Subcutaneous abdominal adipose tissue (tissue), 5 donors: ENCODE measurements around the gene SFI1.
A peak's percentile ranks its signal among the peaks of the same experiment; 100 is the strongest.
"Not testable (repeated sequence)": the region's sequence is repeated elsewhere in the genome, so short reads cannot be mapped to it uniquely, and the experiment has no call there.

Experiments used
- H3K27ac ChIP-seq: one replicate; pipeline ENCODE4 v1.7.0; 2013; ENCODE audit warnings: low read depth, mild to moderate bottlenecking, inconsistent platforms, low read length, moderate library complexity
- H3K27me3 ChIP-seq, 5 donors: one replicate each; pipeline ENCODE4 v1.7.0; 2013; ENCODE audit warnings: low read length in 5 of 5, inconsistent platforms in 1 of 5; ENCODE audit not compliant: control insufficient read depth in 5 of 5, insufficient read depth in 4 of 5
- H3K36me3 ChIP-seq, 5 donors: one replicate each; pipeline ENCODE4 v1.7.0; 2013; ENCODE audit warnings: low read length in 5 of 5; ENCODE audit not compliant: control insufficient read depth in 5 of 5, insufficient read depth in 5 of 5
- H3K4me1 ChIP-seq, 5 donors: one replicate each; pipeline ENCODE4 v1.7.0; 2013; ENCODE audit warnings: low read length in 5 of 5, mild to moderate bottlenecking in 3 of 5, moderate library complexity in 1 of 5; ENCODE audit not compliant: control insufficient read depth in 5 of 5, insufficient read depth in 5 of 5
- H3K4me3 ChIP-seq, 5 donors: one replicate each; pipeline ENCODE4 v1.7.0; 2013; ENCODE audit warnings: low read length in 5 of 5, low read depth in 1 of 5
- H3K9ac ChIP-seq, 5 donors: one replicate each; pipeline ENCODE4 v1.7.0; 2013; ENCODE audit warnings: low read length in 5 of 5, mild to moderate bottlenecking in 4 of 5, moderate library complexity in 3 of 5
- H3K9me3 ChIP-seq, 5 donors: one replicate each; pipeline ENCODE4 v1.7.0; 2013; ENCODE audit warnings: low read length in 5 of 5; ENCODE audit not compliant: control insufficient read depth in 5 of 5
- donor health status: healthy.
- donor health status: healthy.
- donor health status: healthy.
- donor health status: healthy.
- donor health status: healthy.

SFI1 gene

GRCh38 chr22:31652911-31653684, 156.8 kb downstream of the SFI1 start:
- Histone ChIP-seq H3K27ac (no peak overlapping the region), H3K9me3 (no peaks in the 10 kb centered on the region), H3K9ac (no peak overlapping the region), H3K27me3 (no peaks in the 10 kb centered on the region), H3K36me3 (peaks cover 0 to 16% (median 2%) of the 10 kb centered on the region in 5 donors), H3K4me3 (no peak overlapping the region), H3K4me1 (peaks cover 0 to 22% (median 13%) of the 10 kb centered on the region in 5 donors)

- no peak overlapping the region for H3K27ac ChIP-seq
Measured at GRCh38 chr22:31653944-31654343, 157.6 kb downstream of the SFI1 start.

GRCh38 chr22:31654408-31654807, 158.1 kb downstream of the SFI1 start:
- no peaks in the 10 kb centered on the region for H3K9me3 ChIP-seq
- H3K4me1 ChIP-seq, result peaks cover 0 to 16% (median 11%) of the 10 kb centered on the region in 5 donors
- H3K36me3 ChIP-seq, result peaks cover 0 to 8% (median 2%) of the 10 kb centered on the region in 5 donors
- H3K27ac ChIP-seq, result no peak overlapping the region
- no peak overlapping the region for H3K9ac ChIP-seq
- H3K27me3 ChIP-seq, result no peaks in the 10 kb centered on the region
- no peak overlapping the region for H3K4me3 ChIP-seq

More at GRCh38 chr22:31653944-31654343, 157.6 kb downstream of the SFI1 start:
- Histone ChIP-seq H3K4me1 (peaks cover 0 to 16% (median 11%) of the 10 kb centered on the region in 5 donors), H3K36me3 (peaks cover 0 to 11% (median 2%) of the 10 kb centered on the region in 5 donors), H3K27me3 (no peaks in the 10 kb centered on the region), H3K9me3 (no peaks in the 10 kb centered on the region), H3K4me3 (no peak overlapping the region), H3K9ac (no peak overlapping the region)

- no peaks in the 10 kb centered on the region for H3K27me3 ChIP-seq
- H3K36me3 ChIP-seq, result peaks cover 0 to 2% (median 0%) of the 10 kb centered on the region in 5 donors
- no peaks in the 10 kb centered on the region for H3K9me3 ChIP-seq
- peaks cover 7 to 20% (median 18%) of the 10 kb centered on the region in 5 donors for H3K4me1 ChIP-seq
- H3K27ac ChIP-seq, result no peak overlapping the region
- H3K4me3 ChIP-seq, result no peak overlapping the region
- H3K9ac ChIP-seq, result no peak overlapping the region
Measured at GRCh38 chr22:31659246-31659645, 162.9 kb downstream of the SFI1 start.

- H3K4me3 ChIP-seq, result peak overlapping the region; percentile 95 to 100 (median 99)
- H3K27me3 ChIP-seq, H3K9me3 ChIP-seq, H3K36me3 ChIP-seq: not testable (repeated sequence)
- H3K9ac ChIP-seq, result peak overlapping the region; percentile 81 to 94 (median 85)
- peak overlapping the region; percentile 77 for H3K27ac ChIP-seq
- H3K4me1 ChIP-seq, result peaks cover 7 to 20% (median 18%) of the 10 kb centered on the region in 5 donors
Measured at GRCh38 chr22:31660860-31661341, 164.6 kb downstream of the SFI1 start.

- H3K4me3 ChIP-seq, result peak within 1 kb of the TSS; percentile 95 to 100 (median 99)
- H3K27me3 ChIP-seq, result no peaks in the 10 kb centered on the region
- peak within 1 kb of the TSS; percentile 77 for H3K27ac ChIP-seq
- peaks cover 0 to 2% (median 0%) of the 10 kb centered on the region in 5 donors for H3K36me3 ChIP-seq
- H3K4me1 ChIP-seq, result peaks cover 7 to 20% (median 18%) of the 10 kb centered on the region in 5 donors
- peak within 1 kb of the TSS; percentile 81 to 94 (median 85) for H3K9ac ChIP-seq
- H3K9me3 ChIP-seq, result no peaks in the 10 kb centered on the region
Measured at GRCh38 chr22:31661851-31662667, 165.7 kb downstream of the SFI1 start, which contains the start of gene PISD. Gene PISD (minus strand): TSS chr22:31662215. CDS start chr22:31662208, 7 bp downstream.

- Histone ChIP-seq H3K9ac (peak overlapping the region in 4 of 5 donors; percentile 46 to 85 (median 83)), H3K36me3 (peaks cover 0 to 2% (median 0%) of the 10 kb centered on the region in 5 donors), H3K4me3 (peak overlapping the region; percentile 95 to 100 (median 99)), H3K27me3 (no peaks in the 10 kb centered on the region), H3K27ac (peak overlapping the region; percentile 77), H3K4me1 (peaks cover 7 to 20% (median 18%) of the 10 kb centered on the region in 5 donors), H3K9me3 (no peaks in the 10 kb centered on the region)
Measured at GRCh38 chr22:31662668-31663037, 166.3 kb downstream of the SFI1 start.
